HG02885 (cell line): ENCODE results near the gene SPOCK1.

ENCODE experiments used
- ATAC-seq: cut with Tn5 transposase; IDR thresholded peaks from one replicate; pipeline ENCODE4 v1.9.1; 2021; ENCODE audit warnings: mild to moderate bottlenecking; ENCODE audit not compliant: unreplicated experiment, poor library complexity

The SPOCK1 gene

GRCh38 chr5:137144656-137145055 lies 354.5 kb downstream of the SPOCK1 start:
- no peak for ATAC-seq

GRCh38 chr5:137142764-137143605 lies 356.1 kb downstream of the SPOCK1 start:
- ATAC-seq = no peak

GRCh38 chr5:137142346-137142745 lies 356.8 kb downstream of the SPOCK1 start:
- no peak for ATAC-seq

GRCh38 chr5:137141779-137142178 lies 357.3 kb downstream of the SPOCK1 start:
- ATAC-seq = no peak

- ATAC-seq = no peak
Measured at GRCh38 chr5:137136991-137137632, 362.0 kb downstream of the SPOCK1 start.

GRCh38 chr5:137134920-137135532 lies 364.1 kb downstream of the SPOCK1 start:
- ATAC-seq = no peak

- ATAC-seq = no peak
Measured at GRCh38 chr5:137129886-137130680, 369.0 kb downstream of the SPOCK1 start.

- ATAC-seq = no peak
Measured at GRCh38 chr5:137128012-137128411, 371.1 kb downstream of the SPOCK1 start.

- ATAC-seq = no peak
Measured at GRCh38 chr5:137126829-137127228, 372.3 kb downstream of the SPOCK1 start.

GRCh38 chr5:137122558-137122957 lies 376.6 kb downstream of the SPOCK1 start:
- ATAC-seq = no peak

GRCh38 chr5:137122075-137122474 lies 377.1 kb downstream of the SPOCK1 start:
- ATAC-seq = no peak

- ATAC-seq = no peak
Measured at GRCh38 chr5:137119321-137119720, 379.8 kb downstream of the SPOCK1 start.

GRCh38 chr5:137118629-137119028 lies 380.5 kb downstream of the SPOCK1 start:
- no peak for ATAC-seq

- ATAC-seq = no peak
Measured at GRCh38 chr5:137115152-137115551, 384.0 kb downstream of the SPOCK1 start.

GRCh38 chr5:137114529-137114928 lies 384.6 kb downstream of the SPOCK1 start:
- ATAC-seq = no peak

GRCh38 chr5:137113939-137114338 lies 385.2 kb downstream of the SPOCK1 start:
- no peak for ATAC-seq

GRCh38 chr5:137113161-137113560 lies 386.0 kb downstream of the SPOCK1 start:
- ATAC-seq = no peak

GRCh38 chr5:137105351-137106035 lies 393.6 kb downstream of the SPOCK1 start:
- ATAC-seq = no peak

GRCh38 chr5:137101544-137101943 lies 397.6 kb downstream of the SPOCK1 start:
- ATAC-seq = no peak

GRCh38 chr5:137099651-137100050 lies 399.5 kb downstream of the SPOCK1 start:
- no peak for ATAC-seq
